ENCODE data around the gene POLR3GL.

- no peak for TF ChIP-seq CTCF (conservative IDR thresholded peaks at IDR 0.05)
- no peak for TF ChIP-seq ZFX (IDR thresholded peaks at IDR 0.05)
Measured at GRCh38 chr1:145988773-145989172, 24.3 kb downstream of the POLR3GL start.

Measured in C4-2B (cell line).